Duodenal mucosa (tissue), 2 donors: ENCODE measurements around the gene ETAA1.

Experiments used
- H3K27ac ChIP-seq: one replicate; pipeline ENCODE4 v1.7.0; 2013; ENCODE audit warnings: low read depth, low read length
- H3K27me3 ChIP-seq, 2 donors: one replicate each; pipeline ENCODE4 v1.7.0; 2013; ENCODE audit warnings: low read length in 2 of 2, control low read depth in 1 of 2; ENCODE audit not compliant: insufficient read depth in 2 of 2, control insufficient read depth in 1 of 2
- H3K36me3 ChIP-seq, 2 donors: one replicate each; pipeline ENCODE4 v1.7.0; 2013; ENCODE audit warnings: low read length in 2 of 2, control low read depth in 1 of 2; ENCODE audit not compliant: insufficient read depth in 2 of 2, control insufficient read depth in 1 of 2
- H3K4me1 ChIP-seq, 2 donors: one replicate each; pipeline ENCODE4 v1.7.0; 2013; ENCODE audit warnings: low read length in 2 of 2, control low read depth in 1 of 2; ENCODE audit not compliant: insufficient read depth in 2 of 2, control insufficient read depth in 1 of 2
- H3K4me3 ChIP-seq, 2 donors: one replicate each; pipeline ENCODE4 v1.7.0; 2013; ENCODE audit warnings: low read length in 2 of 2, low read depth in 1 of 2
- H3K9ac ChIP-seq, 2 donors: one replicate each; pipeline ENCODE4 v1.7.0; 2013; ENCODE audit warnings: low read length in 2 of 2, low read depth in 1 of 2
- H3K9me3 ChIP-seq, 2 donors: one replicate each; pipeline ENCODE4 v1.7.0; 2013; ENCODE audit warnings: low read length in 2 of 2, control low read depth in 1 of 2; ENCODE audit not compliant: control insufficient read depth in 1 of 2

Gene ETAA1

DNA sequence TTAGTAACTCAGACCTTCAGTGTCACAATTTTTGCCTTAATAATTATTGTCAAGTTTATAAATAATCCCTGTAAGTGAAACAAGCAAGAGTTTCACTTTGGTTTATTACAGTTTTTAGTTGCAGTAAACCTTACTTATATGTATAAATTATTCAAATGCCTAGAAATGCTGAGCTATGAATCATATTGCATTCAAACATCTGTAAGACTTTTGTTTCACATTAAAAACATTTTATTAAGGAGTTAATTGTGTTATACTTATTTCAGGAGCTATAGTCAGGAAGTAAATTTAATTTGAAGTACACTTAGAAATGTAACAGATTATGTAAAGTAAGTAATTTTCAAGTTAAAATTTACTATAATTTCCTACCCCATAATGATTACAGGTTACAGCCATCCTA lies 3.9 kb upstream of the ETAA1 start:
- H3K27me3 ChIP-seq: no peaks in the 10 kb centered on the region
- no peak overlapping the region for H3K4me3 ChIP-seq
- H3K4me1 ChIP-seq: no peaks in the 10 kb centered on the region
- H3K27ac ChIP-seq: no peak overlapping the region
- no peaks in the 10 kb centered on the region for H3K36me3 ChIP-seq
- H3K9ac ChIP-seq: no peak overlapping the region
- no peaks in the 10 kb centered on the region for H3K9me3 ChIP-seq

GRCh38 chr2:67394734-67395133 lies 2.4 kb upstream of the ETAA1 start:
- no peak overlapping the region for H3K9ac ChIP-seq
- H3K27ac ChIP-seq: no peak overlapping the region
- peaks cover 6 to 8% of the 10 kb centered on the region in 2 donors for H3K4me1 ChIP-seq
- no peak overlapping the region for H3K4me3 ChIP-seq
- no peaks in the 10 kb centered on the region for H3K36me3 ChIP-seq
- no peaks in the 10 kb centered on the region for H3K9me3 ChIP-seq
- H3K27me3 ChIP-seq: no peaks in the 10 kb centered on the region

- H3K36me3 ChIP-seq: peaks cover 6 to 11% of the 10 kb centered on the region in 2 donors
- H3K9me3 ChIP-seq: no peaks in the 10 kb centered on the region
- no peak overlapping the region for H3K9ac ChIP-seq
- H3K4me3 ChIP-seq: no peak overlapping the region
- H3K27ac ChIP-seq: no peak overlapping the region
- no peaks in the 10 kb centered on the region for H3K27me3 ChIP-seq
- H3K4me1 ChIP-seq: peaks cover 6 to 8% of the 10 kb centered on the region in 2 donors
Observed at GRCh38 chr2:67399144-67399543, 2.0 kb downstream of the ETAA1 start.

DNA sequence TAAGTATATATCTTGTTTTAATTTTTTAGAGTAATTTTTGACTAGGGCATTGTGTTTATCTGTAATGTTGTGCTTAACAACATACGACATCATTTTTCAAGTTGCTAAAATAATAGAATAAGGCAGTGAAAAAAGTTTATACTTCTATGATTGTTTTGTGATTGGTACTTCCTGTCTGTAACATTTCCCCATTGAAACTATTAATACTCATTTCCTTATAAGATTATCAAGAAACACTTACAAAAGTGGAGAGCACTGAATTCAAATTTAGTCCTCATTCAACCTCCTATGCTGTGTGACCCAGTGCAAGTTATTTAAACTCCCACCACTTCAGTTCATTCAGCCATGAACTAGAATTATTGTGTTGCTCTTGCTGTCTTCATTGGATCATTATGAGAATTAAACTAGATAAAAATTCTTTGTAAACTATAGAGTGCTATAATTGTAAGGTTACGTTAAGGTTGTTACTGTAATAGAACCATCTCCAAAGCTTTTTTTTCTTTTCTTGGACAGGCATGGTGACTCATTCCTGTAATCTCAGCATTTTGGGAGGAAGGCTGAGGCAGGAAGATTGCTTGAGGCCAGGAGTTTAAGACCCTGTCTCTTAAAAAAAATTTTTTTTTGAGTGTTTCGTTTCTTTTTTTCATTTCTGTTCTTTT lies 2.8 kb downstream of the ETAA1 start:
- Histone ChIP-seq H3K27me3 (no peaks in the 10 kb centered on the region), H3K9me3 (no peaks in the 10 kb centered on the region), H3K9ac (no peak overlapping the region), H3K27ac (no peak overlapping the region), H3K4me3 (no peak overlapping the region), H3K4me1 (peaks cover 6 to 8% of the 10 kb centered on the region in 2 donors), H3K36me3 (peaks cover 6 to 11% of the 10 kb centered on the region in 2 donors)

GRCh38 chr2:67400560-67401485 lies 3.7 kb downstream of the ETAA1 start:
- H3K4me1 ChIP-seq: peaks cover 6 to 8% of the 10 kb centered on the region in 2 donors
- no peak overlapping the region for H3K9ac ChIP-seq
- no peaks in the 10 kb centered on the region for H3K27me3 ChIP-seq
- peaks cover 7 to 11% of the 10 kb centered on the region in 2 donors for H3K36me3 ChIP-seq
- H3K4me3 ChIP-seq: no peak overlapping the region
- H3K27ac ChIP-seq: no peak overlapping the region
- no peaks in the 10 kb centered on the region for H3K9me3 ChIP-seq

- no peaks in the 10 kb centered on the region for H3K4me1 ChIP-seq
- no peak overlapping the region for H3K9ac ChIP-seq
- H3K4me3 ChIP-seq: no peak overlapping the region
- no peaks in the 10 kb centered on the region for H3K27me3 ChIP-seq
- H3K27ac ChIP-seq: no peak overlapping the region
- peaks cover 9 to 10% of the 10 kb centered on the region in 2 donors for H3K36me3 ChIP-seq
- H3K9me3 ChIP-seq: no peaks in the 10 kb centered on the region
Observed at GRCh38 chr2:67408346-67408745, 11.2 kb downstream of the ETAA1 start.

DNA sequence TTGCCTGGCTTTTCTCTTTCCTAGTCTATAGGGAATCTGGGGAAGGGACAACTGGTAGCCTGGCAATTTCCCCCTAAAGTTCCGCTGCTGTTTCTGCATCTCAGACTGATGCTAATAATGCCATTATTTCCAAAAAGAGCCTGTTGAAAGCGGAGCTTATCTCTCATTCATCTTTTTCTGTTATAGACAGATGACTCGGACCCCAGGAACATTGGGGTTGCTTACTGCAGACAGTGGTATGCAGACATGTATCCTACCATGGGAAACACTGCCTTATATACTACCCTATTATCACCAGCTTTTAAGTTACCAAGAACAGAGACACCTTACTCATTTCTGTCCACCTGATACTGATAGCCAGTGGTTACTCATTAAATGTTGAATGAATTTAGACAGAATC lies 15.3 kb downstream of the ETAA1 start:
- Histone ChIP-seq H3K9me3 (no peaks in the 10 kb centered on the region), H3K4me3 (no peak overlapping the region), H3K36me3 (peaks cover 0 to 5% of the 10 kb centered on the region in 2 donors), H3K9ac (no peak overlapping the region), H3K27ac (no peak overlapping the region), H3K27me3 (no peaks in the 10 kb centered on the region), H3K4me1 (no peaks in the 10 kb centered on the region)

DNA sequence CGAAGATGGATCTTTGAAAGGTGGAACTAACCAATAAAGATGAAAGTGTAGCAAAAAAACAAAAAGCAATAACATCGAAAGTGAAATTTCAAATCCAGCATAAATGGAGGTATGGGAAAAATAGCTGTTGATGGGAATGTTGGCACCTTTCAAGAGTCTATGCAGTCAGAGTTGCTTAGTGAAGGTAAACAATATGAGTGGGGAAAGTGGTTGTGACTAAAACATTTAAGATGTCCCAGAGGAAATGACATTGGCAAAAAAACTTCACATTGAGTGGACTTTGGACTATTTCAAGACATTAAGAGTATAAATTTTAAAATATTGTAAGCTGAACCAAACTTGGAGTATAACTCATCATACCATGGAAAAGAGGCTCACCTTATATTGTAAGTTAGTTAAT lies 17.7 kb downstream of the ETAA1 start:
- H3K4me3 ChIP-seq: no peak overlapping the region
- no peaks in the 10 kb centered on the region for H3K9me3 ChIP-seq
- no peaks in the 10 kb centered on the region for H3K27me3 ChIP-seq
- H3K4me1 ChIP-seq: no peaks in the 10 kb centered on the region
- H3K27ac ChIP-seq: no peak overlapping the region
- peaks cover 0 to 5% of the 10 kb centered on the region in 2 donors for H3K36me3 ChIP-seq
- no peak overlapping the region for H3K9ac ChIP-seq

- no peak overlapping the region for H3K4me3 ChIP-seq
- no peak overlapping the region for H3K9ac ChIP-seq
- H3K36me3 ChIP-seq: peaks cover 0 to 4% of the 10 kb centered on the region in 2 donors
- no peaks in the 10 kb centered on the region for H3K9me3 ChIP-seq
- no peak overlapping the region for H3K27ac ChIP-seq
- no peaks in the 10 kb centered on the region for H3K4me1 ChIP-seq
- no peaks in the 10 kb centered on the region for H3K27me3 ChIP-seq
Observed at GRCh38 chr2:67416136-67416535, 19.0 kb downstream of the ETAA1 start.

DNA sequence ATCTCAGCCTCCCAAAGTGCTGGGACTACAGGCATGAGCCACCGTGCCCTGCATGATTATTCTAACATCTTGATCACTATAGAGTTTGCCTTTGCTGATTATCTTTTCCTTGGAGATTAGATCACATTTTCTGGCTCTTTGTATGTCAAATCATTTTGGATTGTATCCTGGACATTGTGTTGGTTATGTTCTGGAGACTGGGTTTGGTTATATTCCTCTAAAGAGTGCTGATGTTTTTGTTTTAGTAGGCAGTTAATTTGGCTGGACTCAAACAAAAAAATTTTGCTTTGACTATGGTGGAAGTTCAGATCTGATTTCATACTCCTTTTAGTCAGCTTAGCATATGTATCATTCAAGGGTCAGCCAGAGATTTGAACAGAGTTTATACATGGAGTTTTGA lies 26.4 kb downstream of the ETAA1 start:
- H3K9me3 ChIP-seq: peaks cover 8% of the 10 kb centered on the region in 2 donors
- H3K27me3 ChIP-seq: no peaks in the 10 kb centered on the region
- no peaks in the 10 kb centered on the region for H3K36me3 ChIP-seq
- H3K27ac ChIP-seq: no peak overlapping the region
- H3K9ac ChIP-seq: no peak overlapping the region
- no peaks in the 10 kb centered on the region for H3K4me1 ChIP-seq
- H3K4me3 ChIP-seq: no peak overlapping the region
